ENCODE measurements around the gene FAM222A. TPM values are rescaled to one million over a fixed set of nuclear protein-coding genes. Genes with fewer than 3 reads are reported as not detected.
A peak's percentile ranks its signal among the peaks of the same experiment; 100 is the strongest.

The FAM222A gene
- total and polyA plus RNA-seq, 2 experiments from 2014 or later = 0.97 TPM; not detected in 1

GRCh38 chr12:109738209-109738608, 24.6 kb downstream of the FAM222A start:
- Histone ChIP-seq H3K27me3 (replicated peaks; ENCODE audit: insufficient read depth) (peaks cover 18% of the 10 kb centered on the region), H3K4me2 (ENCODE audit: unreplicated experiment) (no peak overlapping the region), H3K4me3 (no peak overlapping the region), H3K4me1 (ENCODE audit: insufficient read depth) (no peaks in the 10 kb centered on the region), H3F3A (ENCODE audit: insufficient read depth) (no peaks in the 10 kb centered on the region), H3K27ac (no peak overlapping the region), H3K9ac (no peak overlapping the region), H2AFZ (no peak overlapping the region), H3K79me2 (ENCODE audit: insufficient read depth) (no peaks in the 10 kb centered on the region), H3K36me3 (ENCODE audit: low read depth) (no peaks in the 10 kb centered on the region), H4K20me1 (ENCODE audit: insufficient read depth) (no peaks in the 10 kb centered on the region), H3K9me2 (ENCODE audit: insufficient read depth) (no peaks in the 10 kb centered on the region), H3K9me3 (ENCODE audit: low read depth) (no peaks in the 10 kb centered on the region)
- in situ Hi-C loops (cut with MboI) = no loop called here
- TF ChIP-seq EZH2phosphoT487 (IDR thresholded peaks at IDR 0.05; ENCODE audit: insufficient read depth, low read depth) (no peak), EZH2 (IDR thresholded peaks at IDR 0.05; ENCODE audit: insufficient read depth, poor library complexity, severe bottlenecking) (no peak)
- WGBS, 2 experiments (ENCODE audit: low coverage in 1 of 2, low lambda C conversion rate in 2 of 2, missing lambda C conversion rate in 2 of 2) = 14 to 20% methylated on average over 4 of the region's 4 CpGs
- no peak for DNase-seq

GRCh38 chr12:109738878-109739665, 25.4 kb downstream of the FAM222A start:
- Histone ChIP-seq H3K9me3 (ENCODE audit: low read depth) (no peaks in the 10 kb centered on the region), H3K9ac (no peak overlapping the region), H3K27ac (no peak overlapping the region), H3K36me3 (ENCODE audit: low read depth) (no peaks in the 10 kb centered on the region), H3K79me2 (ENCODE audit: insufficient read depth) (no peaks in the 10 kb centered on the region), H3K4me2 (ENCODE audit: unreplicated experiment) (no peak overlapping the region), H3K9me2 (ENCODE audit: insufficient read depth) (no peaks in the 10 kb centered on the region), H2AFZ (no peak overlapping the region), H3K4me1 (ENCODE audit: insufficient read depth) (no peaks in the 10 kb centered on the region), H4K20me1 (ENCODE audit: insufficient read depth) (no peaks in the 10 kb centered on the region), H3K4me3 (no peak overlapping the region), H3K27me3 (replicated peaks; ENCODE audit: insufficient read depth) (peaks cover 16% of the 10 kb centered on the region), H3F3A (ENCODE audit: insufficient read depth) (no peaks in the 10 kb centered on the region)
- no peak for TF ChIP-seq EZH2 (IDR thresholded peaks at IDR 0.05; ENCODE audit: insufficient read depth, poor library complexity, severe bottlenecking)
- TF ChIP-seq EZH2phosphoT487 (IDR thresholded peaks at IDR 0.05; ENCODE audit: insufficient read depth, low read depth) = no peak
- peak; percentile 43 for DNase-seq
- WGBS, 2 experiments (ENCODE audit: low coverage in 1 of 2, low lambda C conversion rate in 2 of 2, missing lambda C conversion rate in 2 of 2) = 54 to 57% methylated on average over 6 of the region's 6 CpGs
- in situ Hi-C loops (cut with MboI) = no loop called here

- H3K79me2 ChIP-seq (ENCODE audit: insufficient read depth) = no peaks in the 10 kb centered on the region
- H3K4me3 ChIP-seq = no peak overlapping the region
- H4K20me1 ChIP-seq (ENCODE audit: insufficient read depth) = no peaks in the 10 kb centered on the region
- no peaks in the 10 kb centered on the region for H3K9me2 ChIP-seq (ENCODE audit: insufficient read depth)
- H3F3A ChIP-seq (ENCODE audit: insufficient read depth) = no peaks in the 10 kb centered on the region
- WGBS, 2 experiments (ENCODE audit: low coverage in 1 of 2, low lambda C conversion rate in 2 of 2, missing lambda C conversion rate in 2 of 2) = 48 to 52% methylated on average over 17 to 18 of the region's 18 CpGs
- H2AFZ ChIP-seq = no peak overlapping the region
- H3K4me1 ChIP-seq (ENCODE audit: insufficient read depth) = no peaks in the 10 kb centered on the region
- no peak overlapping the region for H3K4me2 ChIP-seq (ENCODE audit: unreplicated experiment)
- H3K9me3 ChIP-seq (ENCODE audit: low read depth) = no peaks in the 10 kb centered on the region
- H3K9ac ChIP-seq = no peak overlapping the region
- in situ Hi-C loops (cut with MboI) = no loop called here
- no peak for TF ChIP-seq EZH2phosphoT487 (IDR thresholded peaks at IDR 0.05; ENCODE audit: insufficient read depth, low read depth)
- no peak for TF ChIP-seq EZH2 (IDR thresholded peaks at IDR 0.05; ENCODE audit: insufficient read depth, poor library complexity, severe bottlenecking)
- H3K27me3 ChIP-seq (replicated peaks; ENCODE audit: insufficient read depth) = peaks cover 9% of the 10 kb centered on the region; the same call in 1 of the 2 replicates
- DNase-seq = no peak
- H3K27ac ChIP-seq = no peak overlapping the region
- no peaks in the 10 kb centered on the region for H3K36me3 ChIP-seq (ENCODE audit: low read depth)
These were observed 26.4 kb downstream of the FAM222A start for GRCh38 chr12:109739747-109740693.

DNA sequence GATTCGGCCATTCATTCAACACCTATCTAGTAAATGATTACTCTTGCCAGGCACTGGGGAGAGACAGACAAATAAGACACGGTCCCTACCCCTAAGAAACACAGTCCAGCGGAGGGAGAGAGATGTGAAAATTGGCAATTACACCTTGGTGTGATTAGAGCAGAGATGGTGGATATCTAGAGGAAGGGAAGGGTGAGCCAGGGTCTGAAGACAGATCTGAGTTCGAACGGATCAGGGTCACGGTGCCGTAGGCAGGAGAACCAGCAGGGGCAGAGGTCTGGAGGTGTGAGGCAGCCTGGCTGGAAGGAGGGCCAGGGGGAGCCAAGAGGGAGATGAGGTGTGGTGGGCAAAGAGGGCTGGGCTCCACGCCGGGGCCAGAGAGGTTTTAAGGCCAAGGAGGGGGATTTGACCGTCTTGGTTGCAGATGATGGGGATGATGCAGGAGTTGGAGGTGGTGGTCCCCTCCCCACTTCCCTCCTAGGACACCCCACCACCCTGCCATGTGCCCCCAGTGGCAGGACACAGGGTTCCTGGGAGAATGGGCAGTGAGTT, 27.1 kb downstream of the FAM222A start:
- Histone ChIP-seq H3K4me1 (ENCODE audit: insufficient read depth) (no peaks in the 10 kb centered on the region), H3K9me2 (ENCODE audit: insufficient read depth) (no peaks in the 10 kb centered on the region), H4K20me1 (ENCODE audit: insufficient read depth) (no peaks in the 10 kb centered on the region), H3K9ac (no peak overlapping the region), H3F3A (ENCODE audit: insufficient read depth) (no peaks in the 10 kb centered on the region), H3K79me2 (ENCODE audit: insufficient read depth) (no peaks in the 10 kb centered on the region), H3K27ac (no peak overlapping the region), H3K9me3 (ENCODE audit: low read depth) (no peaks in the 10 kb centered on the region), H3K4me3 (no peak overlapping the region), H3K27me3 (replicated peaks; ENCODE audit: insufficient read depth) (0 out of 2 replicates have a peak, but pooled peaks cover 2% of the 10 kb centered on the region), H3K36me3 (ENCODE audit: low read depth) (no peaks in the 10 kb centered on the region), H2AFZ (no peak overlapping the region), H3K4me2 (ENCODE audit: unreplicated experiment) (no peak overlapping the region)
- TF ChIP-seq EZH2phosphoT487 (IDR thresholded peaks at IDR 0.05; ENCODE audit: insufficient read depth, low read depth) = no peak
- no peak for DNase-seq
- in situ Hi-C loops (cut with MboI) = no loop called here
- WGBS, 2 experiments (ENCODE audit: low coverage in 1 of 2, low lambda C conversion rate in 2 of 2, missing lambda C conversion rate in 2 of 2) = 73 to 78% methylated on average over 8 to 10 of the region's 10 CpGs

Measured in GM23248 (cell line).